ENCODE measurements around the gene PSMD1.

Gene PSMD1

GRCh38 chr2:231036131-231036530 lies 20.5 kb upstream of the PSMD1 start:
- DNase-seq (ENCODE audit: low spot score): no peak

DNA sequence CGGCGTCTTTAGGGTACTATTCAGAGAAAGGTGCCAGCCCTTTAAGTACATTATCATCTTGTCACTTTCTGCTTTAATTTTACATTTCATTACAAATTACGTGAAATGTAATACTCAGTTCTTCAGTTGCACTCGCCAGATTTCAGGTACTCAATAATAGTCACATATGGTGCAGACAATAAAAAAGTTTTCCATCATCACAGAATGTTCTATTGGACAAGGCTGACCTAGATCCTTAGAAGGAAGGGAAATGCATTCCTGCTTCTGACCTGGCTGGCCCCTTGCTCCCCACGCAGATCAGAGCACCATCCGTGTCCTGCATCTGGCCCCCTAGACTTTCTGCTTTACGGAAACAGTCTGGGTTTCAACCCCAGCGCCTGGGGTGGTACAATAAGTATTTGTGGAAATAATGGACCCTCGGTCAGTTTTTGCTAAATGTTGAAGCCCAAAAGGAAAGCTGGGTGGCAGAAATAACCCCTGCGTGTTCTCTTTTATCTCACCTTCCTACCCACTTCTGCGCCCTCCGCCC lies 20.0 kb upstream of the PSMD1 start:
- DNase-seq (ENCODE audit: low spot score): no peak

- DNase-seq (ENCODE audit: low spot score): peak; percentile 75
These were observed 19.4 kb upstream of the PSMD1 start, which contains the start of gene C2orf72 for GRCh38 chr2:231037202-231037730. Gene C2orf72, plus strand, starts transcription at chr2:231037523. Its CDS starts 43 bp downstream, at chr2:231037566.

- peak; percentile 56 for DNase-seq (ENCODE audit: low spot score)
These were observed 18.8 kb upstream of the PSMD1 start for GRCh38 chr2:231037731-231038482.

- no peak for DNase-seq (ENCODE audit: low spot score)
These were observed 18.0 kb upstream of the PSMD1 start for GRCh38 chr2:231038483-231039293.

GRCh38 chr2:231039294-231039664 lies 17.4 kb upstream of the PSMD1 start:
- DNase-seq (ENCODE audit: low spot score): no peak

GRCh38 chr2:231039821-231040364 lies 16.8 kb upstream of the PSMD1 start:
- no peak for DNase-seq (ENCODE audit: low spot score)

GRCh38 chr2:231041061-231041689 lies 15.5 kb upstream of the PSMD1 start:
- no peak for DNase-seq (ENCODE audit: low spot score)

DNA sequence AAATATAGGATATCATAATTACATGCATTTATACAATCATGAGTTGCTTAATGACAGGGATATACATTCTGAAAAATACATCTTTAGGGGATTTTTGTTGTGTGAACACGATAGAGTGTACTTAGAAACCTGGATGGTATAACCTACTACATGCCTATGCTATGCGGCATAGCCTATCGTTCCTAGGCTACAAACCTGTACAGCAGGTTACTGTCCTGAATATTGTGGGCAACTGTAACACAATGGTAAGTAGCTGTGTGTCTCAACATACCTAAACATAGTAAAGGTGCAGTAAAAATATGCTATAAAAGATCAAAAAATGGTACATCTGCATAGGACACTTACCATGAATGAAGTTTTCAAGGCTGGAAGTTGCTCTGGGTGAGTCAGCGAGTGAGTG lies 12.9 kb upstream of the PSMD1 start:
- no peak for DNase-seq (ENCODE audit: low spot score)

DNA sequence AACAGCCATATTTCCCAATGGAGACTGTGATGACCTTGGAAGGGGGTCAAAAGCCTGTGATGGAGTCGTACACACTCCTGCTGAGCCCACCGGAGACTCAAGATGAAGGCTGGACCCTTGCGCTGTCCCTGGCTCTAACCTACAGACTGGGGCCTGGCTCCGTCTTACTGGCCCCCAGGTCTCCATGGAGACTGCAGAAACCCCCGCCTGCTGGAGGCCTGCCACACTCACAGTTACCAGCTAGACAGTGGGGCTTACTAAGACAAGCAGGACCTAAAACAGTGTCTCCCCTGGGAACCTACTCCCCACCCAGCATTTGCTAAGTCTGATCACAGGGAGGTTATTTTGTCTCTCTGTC lies 9.8 kb upstream of the PSMD1 start:
- DNase-seq (ENCODE audit: low spot score): no peak

DNA sequence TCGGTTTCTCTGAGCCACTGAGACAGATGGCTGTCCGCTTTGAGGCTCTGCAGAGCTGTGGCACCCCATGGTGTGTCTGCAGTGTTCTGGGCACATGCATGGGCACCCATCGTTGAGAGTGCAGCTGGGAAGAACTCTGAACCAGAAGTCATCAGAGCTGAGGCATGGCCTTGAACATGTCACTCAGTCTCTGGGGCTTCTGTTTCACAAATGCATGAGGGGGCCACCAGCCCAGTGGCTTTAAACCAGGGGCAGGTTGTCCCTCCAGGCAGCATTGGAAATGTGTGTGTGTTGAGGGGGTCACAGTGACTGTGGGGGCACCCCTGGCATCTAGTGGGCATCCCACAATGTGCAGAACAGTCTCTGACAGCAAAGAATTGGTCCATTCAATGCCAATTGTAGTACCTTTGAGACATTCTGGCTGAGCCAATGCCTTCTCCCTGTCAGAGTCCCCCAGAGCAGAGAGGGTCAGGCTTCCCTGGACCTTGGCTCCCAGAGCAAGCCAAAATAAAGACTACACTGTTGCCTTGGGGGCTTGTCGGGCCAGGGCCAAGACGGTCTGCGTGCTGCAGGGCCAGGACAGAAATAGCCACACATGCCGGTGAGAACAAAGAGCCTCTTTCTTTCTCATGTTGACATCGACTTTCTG lies 9.3 kb upstream of the PSMD1 start:
- no peak for DNase-seq (ENCODE audit: low spot score)

- no peak for DNase-seq (ENCODE audit: low spot score)
These were observed 8.4 kb upstream of the PSMD1 start for GRCh38 chr2:231047923-231048915.

DNA sequence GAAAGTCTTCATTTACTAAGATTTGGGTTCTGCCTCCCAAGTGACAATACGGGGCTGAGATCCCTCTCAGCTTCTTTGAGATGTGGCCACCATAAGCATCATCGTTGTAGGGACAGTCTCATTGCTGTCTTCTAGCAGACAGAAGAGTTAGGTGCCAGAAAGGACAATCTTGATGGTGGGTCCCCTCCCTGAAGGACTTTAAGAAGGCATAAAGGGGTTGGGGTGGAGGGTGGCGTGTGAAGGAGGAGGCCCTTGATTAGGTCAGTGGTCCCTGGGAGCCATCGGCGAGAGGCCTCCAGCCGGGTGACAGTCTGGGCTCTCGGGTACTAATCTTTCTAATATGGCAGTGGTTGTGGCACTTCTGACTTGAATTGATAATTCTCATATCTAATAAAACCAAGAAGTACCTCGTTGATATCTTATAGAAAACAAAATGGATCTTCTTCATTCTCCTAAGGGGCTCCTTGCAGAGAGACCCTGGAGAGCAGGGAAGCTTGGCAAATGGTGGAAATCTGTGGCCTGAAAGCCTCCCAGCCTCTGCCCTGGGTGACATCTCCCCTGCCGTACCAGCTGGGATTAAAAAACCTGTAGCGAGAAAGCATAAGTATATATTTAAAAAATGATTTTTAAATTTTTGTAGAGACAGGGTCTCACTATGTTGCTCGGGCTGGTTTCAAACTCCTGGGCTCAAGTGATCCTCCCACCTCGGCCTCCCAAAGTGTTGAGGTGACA lies 7.2 kb upstream of the PSMD1 start:
- no peak for DNase-seq (ENCODE audit: low spot score)

GRCh38 chr2:231050018-231050901 lies 6.4 kb upstream of the PSMD1 start:
- peak; percentile 61 for DNase-seq (ENCODE audit: low spot score)

DNA sequence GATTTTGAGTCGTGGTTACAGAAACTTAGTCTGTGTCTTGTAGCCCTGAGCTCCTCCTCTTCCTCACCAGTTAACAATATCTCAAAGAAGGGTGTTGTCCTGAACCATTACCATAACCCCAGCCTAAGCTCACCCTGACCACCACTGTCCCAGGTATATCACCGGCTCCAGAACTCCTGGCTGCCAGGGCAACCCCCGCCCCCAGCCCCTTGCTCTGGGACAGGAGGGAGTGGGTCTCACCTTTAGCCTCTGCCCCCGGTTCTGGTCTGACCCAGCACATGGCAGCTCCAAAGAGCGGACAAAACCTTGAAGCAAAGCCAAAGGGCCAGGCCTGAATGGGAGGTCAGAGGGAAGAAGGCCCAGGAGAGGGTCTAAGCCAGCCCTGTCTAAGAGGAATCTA lies 5.6 kb upstream of the PSMD1 start:
- DNase-seq (ENCODE audit: low spot score): no peak

GRCh38 chr2:231052494-231053451 lies 3.9 kb upstream of the PSMD1 start:
- DNase-seq (ENCODE audit: low spot score): peak; percentile 61

GRCh38 chr2:231053846-231054245 lies 2.8 kb upstream of the PSMD1 start:
- no peak for DNase-seq (ENCODE audit: low spot score)
